ENCODE data around the gene KRT6A. TPM values are rescaled to one million over a fixed set of nuclear protein-coding genes. Genes with fewer than 3 reads are reported as not detected.

The KRT6A gene
- total RNA-seq, 1 experiment from 2014 or later = 55.9 TPM

DNA sequence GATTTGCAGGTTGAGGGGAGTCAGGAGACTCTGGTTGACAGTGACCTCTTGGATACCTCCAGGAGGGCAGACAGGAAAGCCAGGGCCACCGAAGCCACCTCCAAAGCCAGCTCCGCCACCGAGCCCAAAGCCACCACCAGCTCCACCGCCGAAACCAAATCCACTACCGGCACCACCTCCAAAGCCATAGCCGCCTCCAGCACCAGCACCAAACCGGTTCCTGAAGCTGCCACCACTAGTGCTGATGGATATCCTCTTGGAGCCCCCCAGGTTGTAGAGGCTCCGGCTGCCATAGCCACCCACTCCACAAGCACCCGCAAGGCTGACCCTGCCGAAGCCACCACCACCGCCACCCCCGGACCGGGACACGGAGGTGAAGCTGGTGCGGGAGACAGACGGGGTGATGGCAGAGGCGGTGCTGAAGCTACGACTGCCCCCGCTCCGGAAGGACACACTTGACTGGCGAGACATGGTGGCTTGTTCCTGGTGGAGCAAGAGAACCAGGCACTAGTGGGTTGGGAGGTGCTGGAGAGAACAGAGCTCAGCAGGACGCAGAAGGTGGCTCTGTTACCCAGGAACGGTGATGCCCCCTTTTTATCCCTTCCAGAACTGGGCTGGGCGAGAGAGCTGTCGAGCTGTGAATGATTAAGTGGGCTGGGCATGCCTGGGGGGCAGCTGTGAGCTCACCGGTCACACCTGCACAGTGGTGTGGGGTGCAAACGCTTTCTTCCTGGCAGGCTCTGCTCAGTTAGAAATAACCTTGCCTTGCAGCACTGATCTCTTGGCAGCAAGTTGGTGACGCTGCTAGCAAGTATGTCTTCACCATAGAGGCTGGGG lies 27.0 kb upstream of the KRT6A start, which contains the start of gene KRT5:
Gene KRT5 (minus strand): TSS at position 569 of the 837 bp plus-strand sequence. CDS start 98 bp downstream, at position 471.
- no peak within 1 kb of the TSS for H2AFZ ChIP-seq

GRCh38 chr12:52519387-52519703 lies 26.3 kb upstream of the KRT6A start:
- DNase-seq = no peak
- Histone ChIP-seq H3K4me1 (replicated peaks; ENCODE audit: insufficient read depth) (peaks cover 51% of the 10 kb centered on the region), H3K79me2 (ENCODE audit: low read depth) (no peaks in the 10 kb centered on the region), H3K36me3 (ENCODE audit: low read depth) (no peaks in the 10 kb centered on the region), H3K4me3 (peak overlapping the region; percentile 56), H3F3A (ENCODE audit: insufficient read depth, low read depth) (peaks cover 26% of the 10 kb centered on the region), H3K27ac (no peak overlapping the region), H3K27me3 (ENCODE audit: insufficient read depth, low read depth) (no peaks in the 10 kb centered on the region), H3K4me2 (peak overlapping the region; percentile 79), H3K9me3 (ENCODE audit: insufficient read depth, low read depth) (no peaks in the 10 kb centered on the region), H4K20me1 (ENCODE audit: insufficient read depth) (no peaks in the 10 kb centered on the region), H3K9me2 (ENCODE audit: insufficient read depth) (no peaks in the 10 kb centered on the region), H2AFZ (no peak overlapping the region)
- ChIA-PET CTCF (interaction anchor here (1.5 kb wide), 1 partner anchor 123 kb away, joined by 3 read pairs; no protein-coding TSS in a partner anchor), POLR2A (ENCODE audit: unreplicated experiment) (interaction anchor here (0.6 to 0.9 kb wide), 3 partner anchors 23 to 493 kb away, joined by 3 to 4 read pairs (median 4); no protein-coding TSS in a partner anchor)
- no TSS peak for BruUV-seq (replicated peaks)
- no peak for TF ChIP-seq CTCF (conservative IDR thresholded peaks at IDR 0.05)
- no peak for TF ChIP-seq EZH2 (IDR thresholded peaks at IDR 0.05; ENCODE audit: low read depth)
- intact Hi-C loops (cut with micrococcal nuclease; ENCODE audit: unreplicated experiment) = no loop called here

More for the DNA sequence above, 27.0 kb upstream of the KRT6A start, which contains the start of gene KRT5:
- no peaks in the 10 kb centered on the region for H3K9me3 ChIP-seq (ENCODE audit: insufficient read depth, low read depth)
- H4K20me1 ChIP-seq (ENCODE audit: insufficient read depth) = no peaks in the 10 kb centered on the region
- H3K36me3 ChIP-seq (ENCODE audit: low read depth) = no peaks in the 10 kb centered on the region
- no peaks in the 10 kb centered on the region for H3K9me2 ChIP-seq (ENCODE audit: insufficient read depth)
- DNase-seq = peak; percentile 79 to 93
- ChIA-PET POLR2A (ENCODE audit: unreplicated experiment) (interaction anchor here (0.6 to 0.9 kb wide), 8 partner anchors 11 to 494 kb away, joined by 3 to 13 read pairs (median 4); partner anchors contain the start of gene KRT6A), CTCF (interaction anchor here (1.4 to 1.5 kb wide), 3 partner anchors 24 to 124 kb away, joined by 3 to 11 read pairs (median 4); no protein-coding TSS in a partner anchor)
- TF ChIP-seq EZH2 (IDR thresholded peaks at IDR 0.05; ENCODE audit: low read depth) (no peak), CTCF (conservative IDR thresholded peaks at IDR 0.05) (no peak)
- H3K27me3 ChIP-seq (ENCODE audit: insufficient read depth, low read depth) = no peaks in the 10 kb centered on the region
- peak within 1 kb of the TSS; percentile 56 for H3K4me3 ChIP-seq
- H3K4me2 ChIP-seq = peak within 1 kb of the TSS; percentile 79
- intact Hi-C loops (cut with micrococcal nuclease; ENCODE audit: unreplicated experiment) = loop anchor here (5.0 to 10.0 kb wide), 3 partner anchors 123 to 455 kb away; no protein-coding TSS in a partner anchor
- H3K27ac ChIP-seq = peak within 1 kb of the TSS; percentile 96
- H3K79me2 ChIP-seq (ENCODE audit: low read depth) = no peaks in the 10 kb centered on the region
- H3F3A ChIP-seq (ENCODE audit: insufficient read depth, low read depth) = peaks cover 26% of the 10 kb centered on the region
- H3K4me1 ChIP-seq (replicated peaks; ENCODE audit: insufficient read depth) = peaks cover 58% of the 10 kb centered on the region
- BruUV-seq (replicated peaks) = TSS peak; percentile 66

- Histone ChIP-seq H2AFZ (no peak overlapping the region), H3K4me3 (peak overlapping the region; percentile 56; the same call in 1 of the 2 replicates), H3F3A (ENCODE audit: insufficient read depth, low read depth) (peaks cover 29% of the 10 kb centered on the region), H3K27ac (no peak overlapping the region), H4K20me1 (ENCODE audit: insufficient read depth) (no peaks in the 10 kb centered on the region), H3K4me1 (replicated peaks; ENCODE audit: insufficient read depth) (peaks cover 45% of the 10 kb centered on the region), H3K79me2 (ENCODE audit: low read depth) (no peaks in the 10 kb centered on the region), H3K27me3 (ENCODE audit: insufficient read depth, low read depth) (no peaks in the 10 kb centered on the region), H3K9me2 (ENCODE audit: insufficient read depth) (no peaks in the 10 kb centered on the region), H3K9me3 (ENCODE audit: insufficient read depth, low read depth) (no peaks in the 10 kb centered on the region), H3K4me2 (peak overlapping the region; percentile 79), H3K36me3 (ENCODE audit: low read depth) (no peaks in the 10 kb centered on the region)
- DNase-seq = no peak
- intact Hi-C loops (cut with micrococcal nuclease; ENCODE audit: unreplicated experiment) = no loop called here
- ChIA-PET POLR2A (ENCODE audit: unreplicated experiment) (interaction anchor here (0.9 kb wide), 1 partner anchor 22 kb away, joined by 4 read pairs; no protein-coding TSS in a partner anchor), CTCF (no interaction called here)
- no peak for TF ChIP-seq EZH2 (IDR thresholded peaks at IDR 0.05; ENCODE audit: low read depth)
- TF ChIP-seq CTCF (conservative IDR thresholded peaks at IDR 0.05) = no peak
- no TSS peak for BruUV-seq (replicated peaks)
Observed at GRCh38 chr12:52518574-52519386, 25.7 kb upstream of the KRT6A start.

All from PC-9 (cell line).